NCI-H1105 treated with DMSO at 0.1 percent for 48 hours (cell line): Measurements from ENCODE around the gene INO80E.
"Not testable (repeated sequence)": the region's sequence is repeated elsewhere in the genome, so short reads cannot be mapped to it uniquely, and the experiment has no call there.

Source experiments
- DNase-seq: peaks from one replicate; lab custom pipeline; 2025; lab: John Stamatoyannopoulos, UW

The INO80E gene

DNA sequence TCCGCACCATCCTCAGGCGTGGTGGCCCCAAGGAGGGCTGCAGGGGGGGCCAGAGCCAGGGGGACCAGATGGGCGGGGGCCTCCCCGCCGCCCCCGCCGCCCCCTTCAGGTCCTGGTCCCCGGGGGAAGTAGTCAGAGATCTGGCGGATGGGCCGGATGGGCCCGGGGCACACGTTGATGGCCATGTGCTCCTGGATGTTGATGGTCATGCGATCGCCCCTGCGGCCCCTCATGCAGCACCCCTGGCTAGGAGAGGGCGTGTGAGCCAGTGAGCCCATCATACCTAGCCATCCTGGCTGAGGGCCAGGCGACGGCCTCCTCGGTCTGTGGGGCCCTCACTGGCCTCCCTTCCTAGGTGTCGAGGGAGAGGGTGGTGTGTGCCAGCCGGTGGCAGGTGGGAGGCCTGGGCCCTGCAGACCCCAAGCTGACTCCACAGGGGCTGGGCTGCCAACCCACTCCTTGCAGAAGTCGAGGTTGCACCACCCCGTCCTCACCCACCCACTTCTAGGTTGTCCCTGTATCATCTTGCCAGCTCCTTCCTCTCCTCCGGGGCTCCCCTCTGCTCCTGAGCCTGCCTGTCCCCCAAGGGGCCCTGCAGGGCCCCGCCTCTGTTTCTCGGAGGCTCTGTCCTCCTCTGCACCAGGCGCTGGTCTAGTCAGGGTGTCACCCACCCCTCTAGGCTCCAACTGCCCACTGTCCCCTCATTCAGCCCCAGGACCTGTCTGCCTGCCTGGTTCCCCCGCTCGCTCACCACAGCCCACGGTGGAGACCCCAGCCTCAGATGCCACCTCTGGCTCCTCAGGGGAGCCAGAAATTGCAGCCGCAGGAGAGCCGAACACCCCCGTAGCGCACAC lies 14.2 kb downstream of the INO80E start:
- DNase-seq = no peak

DNA sequence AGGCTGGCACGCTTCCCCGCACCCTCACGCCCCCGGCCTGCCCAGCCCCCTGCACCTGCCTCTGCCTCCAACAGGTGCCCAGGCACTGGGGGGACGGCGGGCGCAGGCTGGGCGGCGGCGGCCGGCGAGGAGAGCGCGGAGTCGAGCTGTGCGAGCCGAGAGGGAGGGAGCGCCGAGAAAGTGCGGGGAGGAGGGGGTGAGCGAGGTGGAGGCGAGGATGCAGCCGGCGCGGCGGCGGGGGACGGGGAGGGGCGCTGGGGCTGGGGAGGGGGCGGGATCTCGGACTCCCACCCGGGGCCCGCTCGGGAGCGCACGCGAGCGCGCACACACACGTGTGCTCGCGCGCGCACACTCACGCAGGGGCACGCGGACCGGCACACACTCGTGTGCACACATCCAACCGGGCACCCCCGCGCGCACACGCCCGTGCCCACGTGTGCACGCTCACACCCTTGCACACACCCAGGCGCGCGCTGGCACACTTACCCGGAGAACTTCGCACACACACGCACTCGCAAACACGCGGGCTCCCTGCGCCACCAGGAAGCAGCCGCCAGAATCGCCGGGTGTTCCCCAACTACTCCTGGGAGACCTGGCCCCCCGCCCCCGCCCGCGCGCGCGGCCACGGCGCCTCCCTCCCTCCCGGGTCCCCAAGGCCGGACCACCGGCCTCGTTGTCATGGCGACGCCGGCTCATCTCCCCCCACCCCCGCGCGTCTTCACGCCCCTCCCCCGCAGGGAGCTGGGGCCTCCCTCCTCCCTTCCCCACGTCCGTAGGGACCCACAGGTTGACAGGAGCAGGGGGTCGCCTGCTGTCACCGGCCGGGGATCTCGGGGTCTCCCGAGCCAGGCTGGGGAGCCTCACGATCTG lies 15.0 kb downstream of the INO80E start, which contains the start of gene DOC2A:
Gene DOC2A (minus strand): TSS at position 184 of the 870 bp plus-strand sequence. CDS start 805 bp downstream, outside the sequence.
- peak; percentile 40 for DNase-seq

DNA sequence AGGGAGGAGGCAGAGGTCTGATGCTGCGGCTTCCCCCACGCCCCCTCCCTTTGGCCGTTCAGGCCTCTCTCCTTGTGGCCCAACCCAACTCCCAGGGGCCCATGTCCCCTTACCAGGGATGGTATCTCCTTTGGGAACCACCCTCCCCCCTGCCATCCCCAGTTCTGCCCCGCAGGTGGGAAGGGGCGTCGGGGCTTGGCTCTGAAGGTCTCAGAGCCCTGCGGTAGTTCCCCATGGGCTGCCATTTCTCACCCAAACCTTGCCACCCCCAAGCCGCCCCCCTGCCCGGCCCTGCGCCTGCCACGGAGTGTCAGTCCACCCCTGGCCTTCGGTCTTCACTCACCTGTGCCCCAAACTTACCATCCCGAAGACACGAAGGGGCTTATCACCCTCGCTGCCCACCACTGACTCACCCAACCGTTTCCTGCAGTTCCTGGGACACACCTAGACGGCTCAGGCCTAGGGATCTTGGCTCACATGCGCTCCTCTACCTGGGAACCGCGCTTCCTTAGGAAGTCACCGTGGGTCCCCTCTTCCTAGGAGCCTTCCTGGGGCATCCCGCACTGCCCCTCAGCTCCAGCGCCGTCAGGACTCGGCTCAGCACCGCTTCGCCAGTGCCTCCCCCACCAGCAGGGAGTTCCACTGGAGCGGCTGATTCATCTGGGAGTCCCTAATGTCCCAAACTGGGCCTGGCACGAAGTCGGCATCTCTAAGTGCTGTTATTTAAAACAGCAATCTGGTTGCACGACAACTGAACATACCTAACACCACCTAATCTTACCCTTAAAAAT lies 15.9 kb downstream of the INO80E start:
- no peak for DNase-seq

DNA sequence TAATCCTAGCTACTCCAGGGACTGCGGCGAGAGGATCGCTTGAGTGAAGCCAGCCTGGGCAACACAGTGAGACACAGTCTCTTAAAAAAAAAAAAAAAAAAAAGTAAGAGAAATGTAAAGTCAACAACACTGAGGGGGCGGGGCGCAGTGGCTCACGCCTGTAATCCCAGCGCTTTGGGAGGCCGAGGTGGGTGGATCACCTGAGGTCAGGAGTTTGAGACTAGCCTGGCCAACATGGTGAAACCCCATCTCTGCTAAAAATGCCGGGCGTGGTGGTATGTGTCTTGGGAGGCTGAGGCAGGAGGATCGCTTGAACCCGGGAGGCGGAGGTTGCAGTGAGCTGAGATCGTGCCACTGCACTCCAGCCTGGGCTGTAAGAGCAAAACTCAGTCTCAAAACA lies 16.6 kb downstream of the INO80E start:
- DNase-seq = not testable (repeated sequence)

DNA sequence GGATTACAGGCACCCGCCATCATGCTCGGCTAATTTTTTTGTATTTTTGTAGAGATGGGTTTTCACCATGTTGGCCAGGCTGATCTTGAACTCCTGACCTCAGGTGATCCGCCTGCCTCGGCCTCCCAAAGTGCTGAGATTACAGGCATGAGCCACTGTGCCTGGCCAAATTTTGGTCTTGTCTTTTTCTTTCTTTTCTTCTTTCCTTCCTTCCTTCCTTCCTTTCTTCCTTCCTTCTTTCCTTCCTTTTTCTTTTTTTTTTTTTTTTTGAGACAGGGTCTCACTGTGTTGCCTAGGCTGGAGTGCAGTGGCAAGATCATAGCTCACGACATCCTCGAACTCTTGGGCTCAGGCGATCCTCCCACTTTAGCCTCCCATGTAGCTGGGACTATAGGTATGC lies 19.4 kb downstream of the INO80E start:
- not testable (repeated sequence) for DNase-seq

DNA sequence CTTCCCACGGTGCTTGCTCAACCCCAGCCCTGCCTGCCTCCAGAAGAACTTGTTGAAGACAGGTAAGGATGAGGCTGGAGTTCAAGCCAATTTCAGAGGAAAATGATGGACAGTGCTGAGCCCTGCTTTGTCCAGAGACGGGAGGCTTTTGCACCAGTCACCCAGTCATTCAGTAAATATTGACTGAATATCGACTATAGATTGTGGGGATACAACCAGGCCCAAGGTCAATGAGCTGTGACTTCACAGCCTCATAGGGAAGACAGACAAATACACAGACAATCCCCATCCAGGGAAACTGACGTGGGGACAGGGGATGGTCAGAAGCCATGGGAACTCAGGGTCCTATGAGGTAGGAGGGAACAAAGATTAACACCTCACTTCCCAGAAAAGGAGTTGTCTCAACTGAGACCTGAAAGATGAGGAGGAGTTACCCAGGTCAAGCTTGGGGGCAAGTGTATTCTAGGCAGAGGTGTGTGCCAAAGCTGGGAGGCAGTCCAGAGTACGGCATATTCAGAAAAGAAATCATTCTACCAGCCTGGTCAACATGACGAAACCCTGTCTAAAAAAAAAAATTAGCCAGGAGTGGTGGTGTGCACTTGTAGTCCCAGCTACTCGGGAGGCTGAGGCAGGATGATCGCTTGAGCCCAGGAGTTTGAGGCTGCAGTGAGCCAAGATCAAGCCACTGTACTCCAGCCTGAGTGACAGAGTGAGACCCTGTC lies 20.7 kb downstream of the INO80E start:
- DNase-seq = no peak

DNA sequence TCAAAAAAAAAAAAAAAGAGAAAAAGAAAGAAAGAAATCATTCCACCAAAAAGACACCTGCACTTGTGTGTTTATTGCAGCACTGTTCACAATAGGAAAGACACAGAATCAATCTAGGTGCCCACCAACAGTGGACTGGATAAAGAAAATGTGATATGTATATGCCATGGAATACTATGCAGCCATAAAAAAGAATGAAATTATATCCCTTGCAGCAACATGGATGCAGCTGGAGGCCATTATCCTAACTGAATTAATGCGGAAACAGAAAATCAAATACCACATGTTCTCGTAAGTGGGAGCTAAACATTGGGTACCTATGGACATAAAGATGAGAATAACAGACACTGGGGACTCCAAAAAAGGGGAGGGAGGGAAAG lies 21.2 kb downstream of the INO80E start:
- DNase-seq = no peak

DNA sequence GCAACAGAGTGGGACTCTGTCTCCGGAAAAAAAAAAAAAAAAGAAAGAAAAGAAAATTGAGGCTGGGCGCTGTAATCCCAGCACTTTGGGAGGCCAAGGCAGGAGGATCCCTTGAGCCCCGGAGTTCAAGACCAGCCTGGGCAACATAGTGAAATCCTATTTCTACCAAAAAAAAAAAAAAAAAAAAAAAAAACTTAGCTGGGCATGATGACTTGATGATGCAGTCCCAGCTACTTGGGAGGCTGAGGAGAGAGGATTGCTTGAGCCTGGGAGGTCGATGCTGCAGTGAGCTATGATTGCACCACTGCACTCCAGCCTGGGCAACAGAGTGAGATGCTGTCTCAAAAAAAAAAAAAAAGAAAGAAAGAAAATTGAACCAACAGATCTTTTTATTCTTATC lies 21.9 kb downstream of the INO80E start:
- DNase-seq = not testable (repeated sequence)

DNA sequence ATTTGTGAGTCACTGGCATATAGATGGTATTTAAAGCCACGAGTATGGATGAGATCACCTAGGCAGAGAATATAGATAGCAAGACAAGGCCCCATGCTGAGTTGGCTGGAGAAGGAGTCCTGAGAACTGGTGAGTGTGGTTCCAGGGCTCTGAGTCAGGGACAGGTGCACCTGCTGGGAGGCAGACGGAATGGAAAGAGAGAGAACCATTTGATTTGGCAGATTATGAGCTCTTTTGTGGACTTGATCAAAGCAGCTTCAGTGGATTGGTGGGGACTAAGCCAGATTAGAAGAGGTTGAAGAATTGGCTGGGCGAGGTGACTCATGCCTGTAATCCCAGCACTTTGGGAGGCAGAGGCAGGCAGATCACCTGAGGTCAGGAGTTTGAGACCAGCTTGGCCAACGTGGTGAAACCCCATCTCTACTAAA lies 22.7 kb downstream of the INO80E start:
- DNase-seq = no peak

DNA sequence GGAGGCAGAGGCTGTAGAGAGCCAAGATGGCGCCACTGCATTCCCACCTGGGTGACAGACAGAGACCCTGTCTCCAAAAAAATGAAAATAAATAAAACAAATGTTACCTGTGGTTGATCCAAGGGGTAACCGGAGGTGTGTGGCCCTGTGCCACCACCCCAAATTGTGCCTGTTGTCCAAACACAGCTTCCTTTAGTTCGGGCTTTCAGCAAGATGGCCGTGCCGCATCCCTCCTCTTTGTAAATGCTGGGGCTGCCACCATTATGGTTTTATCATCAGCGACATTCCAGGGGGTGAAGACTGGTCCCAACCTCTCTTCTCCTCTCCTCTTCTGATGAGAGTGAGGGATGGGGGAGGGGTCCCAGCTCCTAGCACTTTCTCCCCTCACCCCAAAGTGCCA lies 26.8 kb downstream of the INO80E start, which contains the start of gene C16orf92:
Gene C16orf92 (plus strand): TSS at position 312 of the 400 bp plus-strand sequence. CDS start 143 bp downstream, outside the sequence.
- no peak for DNase-seq

DNA sequence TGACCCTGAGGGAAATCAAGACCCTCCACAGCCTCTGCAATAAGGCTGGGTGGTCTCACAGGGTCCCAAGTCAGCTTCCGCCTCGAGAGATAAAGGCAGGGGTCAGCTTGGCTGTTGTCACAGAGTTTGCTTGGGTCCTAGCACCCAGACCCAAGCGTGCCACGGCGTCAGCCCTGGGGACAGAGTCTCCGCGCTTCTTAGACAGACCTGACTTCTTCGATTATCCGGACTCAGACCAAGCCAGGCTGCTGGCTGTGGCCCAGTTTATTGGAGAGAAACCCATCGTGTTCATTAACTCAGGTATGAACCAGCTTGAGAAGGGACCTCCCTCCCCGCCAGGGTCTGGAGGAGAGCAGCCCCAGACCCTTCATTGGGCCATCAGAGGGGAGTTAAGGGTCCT lies 27.5 kb downstream of the INO80E start:
- DNase-seq = no peak

DNA sequence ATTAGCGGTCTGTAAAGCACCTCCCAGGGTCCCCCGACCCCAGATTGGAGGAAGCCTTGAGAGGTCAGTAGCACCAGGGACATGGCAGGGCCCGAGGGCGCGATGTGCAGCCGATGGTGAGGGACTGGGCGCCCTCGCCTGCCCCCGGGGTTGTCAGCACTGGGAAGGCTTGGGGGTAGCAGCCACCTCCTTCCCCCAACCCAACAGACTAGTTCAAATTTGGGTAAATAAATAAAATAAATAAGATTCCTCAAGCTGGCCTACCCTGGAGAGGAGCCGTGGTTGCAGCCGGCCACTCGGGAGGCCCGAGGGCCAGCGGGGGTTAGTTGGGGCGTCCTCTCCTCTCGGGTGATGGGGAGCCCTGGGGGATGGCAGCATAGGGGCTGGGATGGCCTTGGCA lies 28.4 kb downstream of the INO80E start:
- DNase-seq = no peak

DNA sequence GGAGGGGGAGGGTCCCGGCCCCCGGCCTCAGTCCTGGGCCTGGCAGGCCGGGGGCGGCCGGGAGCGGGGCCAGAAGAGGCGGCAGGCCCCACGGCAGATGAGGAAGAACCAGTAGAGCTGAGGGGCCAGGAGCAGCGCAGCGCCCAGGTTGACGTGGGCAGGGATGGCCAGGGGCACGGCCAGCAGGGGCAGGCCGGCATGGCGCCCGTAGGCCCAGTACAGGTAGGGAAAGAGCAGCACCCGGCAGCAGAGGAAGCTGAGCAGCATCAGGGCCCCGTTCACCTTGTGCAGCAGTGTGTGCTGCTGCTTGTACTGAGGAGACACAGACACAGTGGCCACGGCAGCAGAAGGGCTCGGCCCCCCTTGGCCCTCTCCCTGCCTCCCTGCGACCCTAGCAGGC lies 29.1 kb downstream of the INO80E start:
- DNase-seq = no peak

DNA sequence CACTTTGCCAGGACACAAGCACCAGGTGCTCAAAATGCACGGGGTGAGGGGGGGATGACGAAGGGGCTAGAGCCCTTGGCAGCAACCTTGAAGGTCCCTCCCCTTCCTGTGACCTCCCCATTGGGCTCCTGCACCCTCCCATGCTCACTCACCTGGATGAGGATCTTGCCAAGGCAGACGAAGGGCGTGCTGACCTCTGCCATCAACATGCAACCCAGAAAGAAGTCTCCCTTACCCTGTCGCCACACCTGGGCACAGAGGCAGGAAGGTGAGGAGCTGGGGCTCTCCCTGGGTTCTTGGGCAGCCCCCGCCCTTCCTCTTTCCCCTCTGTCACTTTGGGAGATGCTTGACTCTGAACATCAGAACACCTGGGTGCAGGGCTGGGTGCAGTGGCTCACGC lies 29.5 kb downstream of the INO80E start:
- DNase-seq = no peak

DNA sequence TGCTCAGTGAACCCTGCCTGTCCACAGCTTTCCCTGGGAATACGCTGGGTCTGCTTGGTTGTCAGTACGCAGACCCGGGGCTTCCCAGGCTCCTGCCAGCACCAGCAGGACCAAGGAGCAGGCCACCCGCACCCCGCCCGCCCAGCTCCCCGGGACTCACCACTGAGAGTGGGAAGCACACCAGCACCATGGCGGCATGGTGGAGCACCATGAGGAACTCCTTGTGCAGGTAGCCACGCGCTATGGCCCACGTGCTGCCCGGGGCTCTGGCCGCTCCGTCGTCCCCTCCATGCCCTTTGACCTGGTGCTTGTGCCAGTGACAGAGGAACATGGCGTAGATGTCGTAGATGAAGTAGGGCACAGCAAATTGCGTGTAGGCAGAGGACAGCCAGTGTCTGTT lies 30.4 kb downstream of the INO80E start:
- DNase-seq = no peak

DNA sequence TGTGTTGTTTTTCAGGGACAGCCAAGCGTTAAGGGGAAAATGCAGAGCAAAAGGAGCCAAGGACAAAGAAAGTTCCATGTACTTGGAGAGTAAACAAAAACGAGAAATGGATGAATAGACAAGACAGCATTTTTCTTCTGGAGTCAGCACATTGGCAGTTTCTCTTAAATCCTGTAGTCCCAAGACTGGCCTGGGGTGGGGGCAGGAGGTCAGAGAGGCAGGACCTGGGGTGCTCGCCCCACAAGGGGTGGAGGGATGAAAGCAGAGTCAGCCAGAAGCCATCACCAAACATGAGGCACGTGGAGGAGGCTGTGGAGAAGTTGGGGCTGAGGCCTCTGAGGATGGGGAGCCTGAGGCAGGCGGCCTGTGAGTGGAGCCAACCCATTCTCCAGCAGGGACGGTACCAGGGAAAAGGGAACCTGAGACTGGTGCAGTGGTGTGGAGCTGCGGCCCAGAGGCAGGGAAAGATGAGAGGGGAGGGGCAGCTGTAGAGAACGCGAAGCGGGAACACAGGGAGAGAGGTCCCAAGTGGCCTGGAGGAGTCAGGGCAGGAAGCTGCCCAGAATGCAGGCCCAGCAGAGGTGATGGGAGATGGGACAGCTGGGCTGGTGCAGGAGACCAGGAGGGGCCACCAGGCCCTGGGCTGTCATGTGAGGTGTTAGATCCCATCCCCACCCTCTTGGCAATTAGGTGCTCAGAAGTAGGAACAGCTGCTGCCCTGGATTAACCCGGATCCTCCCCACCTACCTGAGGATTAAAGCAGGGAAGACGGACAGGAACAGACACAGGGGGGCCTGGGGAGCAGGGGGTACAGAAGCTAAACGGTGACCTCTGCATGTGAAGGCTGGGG lies 31.8 kb downstream of the INO80E start:
- DNase-seq = no peak

DNA sequence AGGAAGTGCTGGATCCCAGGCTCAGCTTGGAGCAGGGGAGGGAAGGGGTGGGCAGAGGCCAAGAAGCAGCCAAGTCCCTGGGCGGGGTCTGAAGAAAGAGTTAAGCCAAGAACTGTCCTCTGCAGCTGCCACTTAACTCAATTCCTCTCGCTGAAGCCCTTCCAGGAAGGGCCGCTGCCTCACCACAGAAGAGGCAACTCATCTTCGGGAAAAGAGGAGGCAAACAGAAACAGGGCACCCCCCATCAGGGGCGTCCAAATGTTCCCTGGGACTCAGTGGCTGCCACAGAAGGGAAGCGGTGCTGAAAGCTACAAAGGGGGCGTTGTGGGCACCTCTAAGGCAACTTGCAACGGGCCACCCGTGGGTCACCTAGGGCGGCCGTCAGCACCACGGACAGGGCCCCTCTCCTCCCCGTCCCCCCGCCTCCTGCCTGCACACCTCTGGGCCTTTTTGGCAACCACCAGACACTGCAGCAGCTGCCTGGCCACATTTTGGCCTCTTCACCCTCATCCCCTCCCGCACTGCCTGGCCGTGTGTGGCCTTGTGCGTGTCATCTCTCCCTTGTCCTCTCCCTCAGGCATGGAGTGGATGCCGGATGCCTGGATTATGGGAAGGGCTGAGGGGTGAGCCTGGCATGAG lies 32.5 kb downstream of the INO80E start:
- no peak for DNase-seq

DNA sequence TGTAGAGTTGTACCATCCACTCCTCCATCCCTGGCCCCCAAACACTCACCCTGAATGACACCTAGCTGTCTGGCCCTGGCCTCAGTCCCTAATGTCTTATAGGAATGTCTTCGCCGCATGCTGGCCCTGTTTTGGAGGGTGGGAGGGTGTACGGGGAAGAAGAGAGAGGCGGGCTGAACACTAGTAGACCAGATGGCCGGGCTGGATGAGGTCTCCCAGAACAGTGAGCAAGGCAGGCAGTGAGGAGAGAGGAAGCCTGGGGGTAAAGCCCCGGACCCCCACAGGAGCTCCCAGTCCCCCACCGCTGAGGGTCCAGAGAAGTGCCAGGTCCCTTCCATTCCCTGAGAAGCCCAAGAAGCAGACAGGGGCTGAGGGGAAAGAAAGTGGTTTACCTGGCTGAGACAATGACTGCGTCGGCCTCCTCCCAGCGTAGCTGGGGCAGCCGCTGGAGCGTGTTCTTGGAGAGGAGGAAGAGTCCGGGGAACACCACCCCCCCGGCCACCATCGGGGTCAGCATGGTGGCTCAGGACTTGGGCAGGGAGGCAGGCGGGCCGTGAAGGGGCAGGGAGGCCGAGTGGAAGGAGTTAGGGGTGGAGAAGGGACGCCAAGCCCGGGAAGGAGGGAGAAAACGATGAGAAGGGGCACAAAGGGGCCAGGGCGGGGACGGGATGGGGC lies 34.1 kb downstream of the INO80E start:
- no peak for DNase-seq

DNA sequence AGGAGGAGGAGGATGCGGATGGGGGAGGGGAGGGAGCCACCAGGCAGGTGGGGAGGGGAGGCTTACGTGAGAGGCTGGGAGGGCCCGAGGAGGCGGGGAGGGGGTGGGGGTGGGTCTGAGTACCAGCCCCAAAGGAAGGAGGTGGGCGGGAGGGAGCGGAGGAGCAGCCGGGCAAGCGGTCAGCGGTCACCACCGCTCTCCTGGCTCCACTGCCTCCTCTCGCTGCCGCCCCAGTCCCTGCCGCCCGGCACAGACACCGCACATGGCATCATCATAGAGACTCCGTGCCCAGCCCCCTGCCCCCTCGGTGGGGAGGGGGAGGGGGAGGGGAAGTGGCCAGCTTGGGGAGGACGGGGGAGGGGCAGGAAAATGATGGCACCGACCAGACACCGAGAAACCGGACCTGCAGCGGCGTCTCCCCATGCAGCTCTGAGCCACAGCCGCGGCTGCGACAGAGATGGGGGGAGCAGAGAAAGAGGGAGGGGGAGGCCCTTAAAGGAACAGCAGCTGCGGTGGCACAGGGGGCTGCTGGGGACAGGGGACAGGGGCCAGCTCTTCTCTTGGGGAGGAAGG lies 34.9 kb downstream of the INO80E start, which contains the start of gene TLCD3B:
Gene TLCD3B (minus strand): TSS at position 431 of the 573 bp plus-strand sequence. CDS start 744 bp downstream, outside the sequence.
- peak; percentile 13 for DNase-seq
